Bronchial epithelial cell (primary cell): ENCODE data around the gene GPR15. TPM values are rescaled to one million over a fixed set of nuclear protein-coding genes. Genes with fewer than 3 reads are reported as not detected.

Experiments used
- DNase-seq: peaks from one replicate; pipeline ENCODE4 v3.0.0-alpha.2; 2010; ENCODE audit warnings: low read depth
- FAIRE-seq: peaks from 2 replicates; lab custom pipeline; 2011; peaks lifted over from hg19 to GRCh38; lab: Jason Lieb, UNC
- H3K27me3 ChIP-seq: 2 replicates; pipeline ENCODE4 v1.5.1; 2011; ENCODE audit warnings: low read length; ENCODE audit not compliant: control insufficient read depth, insufficient read depth
- H3K36me3 ChIP-seq: 2 replicates; pipeline ENCODE4 v1.5.1; 2011; ENCODE audit warnings: low read length; ENCODE audit not compliant: control insufficient read depth, insufficient read depth
- H3K4me3 ChIP-seq: 2 replicates; pipeline ENCODE4 v1.5.1; 2011; ENCODE audit warnings: mild to moderate bottlenecking, low read depth, low read length, control low read depth
- CTCF ChIP-seq: IDR thresholded peaks from 2 replicates; pipeline ENCODE4 v1.5.1; 2011; ENCODE audit warnings: mild to moderate bottlenecking, moderate library complexity, low read length, control low read depth, inconsistent platforms; ENCODE audit not compliant: insufficient read depth, severe bottlenecking
- total RNA-seq: library from RNA; depleted of rRNA; stranded (reverse); fragments of >200 nt; gene quantifications from 2 replicates; pipeline ENCODE4 v1.2.1, GENCODE V29; 2014

The GPR15 gene
- total RNA-seq, 1 donor from 2014 or later, result not detected

GRCh38 chr3:98565843-98566242, 34.1 kb downstream of the GPR15 start:
- FAIRE-seq (no peak), DNase-seq (no peak)
- Histone ChIP-seq H3K36me3 (no peaks in the 10 kb centered on the region), H3K27me3 (no peaks in the 10 kb centered on the region), H3K4me3 (no peak overlapping the region)
- TF ChIP-seq CTCF, result no peak

GRCh38 chr3:98567666-98568270, 36.0 kb downstream of the GPR15 start:
- no peak for TF ChIP-seq CTCF
- FAIRE-seq, result no peak
- Histone ChIP-seq H3K27me3 (no peaks in the 10 kb centered on the region), H3K4me3 (no peak overlapping the region), H3K36me3 (no peaks in the 10 kb centered on the region)
- DNase-seq, result no peak

GRCh38 chr3:98568402-98568801, 36.6 kb downstream of the GPR15 start:
- DNase-seq, result no peak
- no peak for TF ChIP-seq CTCF
- no peak overlapping the region for H3K4me3 ChIP-seq
- H3K36me3 ChIP-seq, result no peaks in the 10 kb centered on the region
- no peak for FAIRE-seq
- H3K27me3 ChIP-seq, result no peaks in the 10 kb centered on the region

GRCh38 chr3:98573181-98573728, 41.5 kb downstream of the GPR15 start:
- Histone ChIP-seq H3K36me3 (no peaks in the 10 kb centered on the region), H3K27me3 (no peaks in the 10 kb centered on the region), H3K4me3 (no peak overlapping the region)
- FAIRE-seq (no peak), DNase-seq (peak; percentile 47)
- TF ChIP-seq CTCF, result no peak

- FAIRE-seq, result no peak
- no peak for TF ChIP-seq CTCF
- H3K36me3 ChIP-seq, result no peaks in the 10 kb centered on the region
- H3K4me3 ChIP-seq, result no peak overlapping the region
- H3K27me3 ChIP-seq, result no peaks in the 10 kb centered on the region
- no peak for DNase-seq
Measured at GRCh38 chr3:98574132-98574531, 42.4 kb downstream of the GPR15 start.
